Common myeloid progenitor, CD34-positive (primary cell): ENCODE results near the gene SHISAL2A.

ENCODE experiments used
- CTCF ChIA-PET: fragments of 350-600 bp; sonication (Branson Sonifier 250); formaldehyde crosslinking; loops from one replicate; lab custom pipeline; 2021; ENCODE audit warnings: antibody characterized with exemption; lab: Charles Lee
- POLR2A ChIA-PET: fragments of 350-600 bp; sonication (Branson Sonifier 250); formaldehyde crosslinking; loops from one replicate; lab custom pipeline; 2021; ENCODE audit warnings: antibody characterized with exemption; lab: Charles Lee
- DNase-seq, 3 donors: peaks; one replicate each; pipeline versions ENCODE4 v3.0.0 to v3.0.0-alpha.2; 2013
- H3K27ac ChIP-seq, 2 experiments: 1 replicate in 1 of 2; 2 replicates in 1 of 2; pipeline ENCODE4 v1.7.0; 2013; ENCODE audit warnings: inconsistent platforms in 2 of 2, low read length in 2 of 2, mild to moderate bottlenecking in 2 of 2, low read depth in 1 of 2, moderate library complexity in 1 of 2; ENCODE audit not compliant: severe bottlenecking in 2 of 2, insufficient read depth in 1 of 2, poor library complexity in 1 of 2
- H3K27me3 ChIP-seq, 5 experiments: replicated peaks in 2 of 5; 1 replicate in 3 of 5; 2 replicates in 2 of 5; pipeline versions ENCODE4 v1.6.1 to v1.7.0; 2013; ENCODE audit warnings: low read length in 4 of 5, mild to moderate bottlenecking in 2 of 5, moderate library complexity in 2 of 5, inconsistent platforms in 1 of 5; ENCODE audit not compliant: insufficient read depth in 5 of 5, control insufficient read depth in 4 of 5
- H3K36me3 ChIP-seq, 4 experiments: 1 replicate in 2 of 4; 2 replicates in 2 of 4; pipeline versions ENCODE4 v1.6.1 to v1.7.0; 2013; ENCODE audit warnings: low read length in 3 of 4, control low read depth in 1 of 4, mild to moderate bottlenecking in 1 of 4; ENCODE audit not compliant: control insufficient read depth in 4 of 4, insufficient read depth in 4 of 4
- H3K4me1 ChIP-seq, 4 experiments: 1 replicate in 3 of 4; 2 replicates in 1 of 4; pipeline versions ENCODE4 v1.6.1 to v1.7.1; 2013; ENCODE audit warnings: low read length in 3 of 4, mild to moderate bottlenecking in 3 of 4, control low read depth in 1 of 4, inconsistent platforms in 1 of 4, moderate library complexity in 1 of 4; ENCODE audit not compliant: control insufficient read depth in 4 of 4, insufficient read depth in 4 of 4; ENCODE audit errors: control extremely low read depth in 1 of 4
- H3K4me3 ChIP-seq, 7 experiments: 1 replicate in 4 of 7; 2 replicates in 3 of 7; pipeline versions ENCODE4 v1.5.1 to v1.7.0; 2013; ENCODE audit warnings: mild to moderate bottlenecking in 7 of 7, low read length in 6 of 7, moderate library complexity in 6 of 7, inconsistent platforms in 2 of 7, low read depth in 2 of 7, control low read depth in 1 of 7; ENCODE audit not compliant: insufficient read depth in 4 of 7, control insufficient read depth in 1 of 7; ENCODE audit errors: extremely low read depth in 1 of 7
- H3K9me3 ChIP-seq, 5 experiments: 1 replicate in 4 of 5; 2 replicates in 1 of 5; pipeline versions ENCODE4 v1.6.1 to v1.7.1; 2013; ENCODE audit warnings: low read length in 4 of 5, mild to moderate bottlenecking in 2 of 5, inconsistent platforms in 1 of 5, low read depth in 1 of 5, moderate library complexity in 1 of 5; ENCODE audit not compliant: control insufficient read depth in 4 of 5, insufficient read depth in 2 of 5; ENCODE audit errors: control extremely low read depth in 1 of 5
- WGBS: methylation state at CpG from one replicate; pipeline ENCODE4 v1.1.5; 2013; ENCODE audit not compliant: insufficient coverage; 5-methylcytosine and 5-hydroxymethylcytosine counted together

The SHISAL2A gene

GRCh38 chr1:52614671-52615070 is 18.3 kb upstream of the SHISAL2A start:
- Histone ChIP-seq H3K36me3 (peaks cover 0 to 5% (median 0%) of the 10 kb centered on the region in 4 experiments), H3K27me3 (no peaks in the 10 kb centered on the region), H3K9me3 (no peaks in the 10 kb centered on the region), H3K4me3 (no peak overlapping the region), H3K27ac (no peak overlapping the region), H3K4me1 (peaks cover 0 to 2% (median 1%) of the 10 kb centered on the region in 4 experiments)
- WGBS = 97% methylated on average over 4 of the region's 5 CpGs
- no peak for DNase-seq
- ChIA-PET POLR2A (no interaction called here), CTCF (no interaction called here)

GRCh38 chr1:52615489-52616042 is 17.4 kb upstream of the SHISAL2A start:
- POLR2A ChIA-PET = no interaction called here
- CTCF ChIA-PET = no interaction called here
- H3K36me3 ChIP-seq = peaks cover 0 to 2% (median 0%) of the 10 kb centered on the region in 4 experiments

GRCh38 chr1:52621950-52622349 is 11.0 kb upstream of the SHISAL2A start:
- POLR2A ChIA-PET = no interaction called here
- no peaks in the 10 kb centered on the region for H3K4me1 ChIP-seq
- no CpG with 5 or more reads among the region's 2 CpGs for WGBS

More at GRCh38 chr1:52615489-52616042, 17.4 kb upstream of the SHISAL2A start:
- DNase-seq = no peak
- no peaks in the 10 kb centered on the region for H3K27me3 ChIP-seq
- no peak overlapping the region for H3K27ac ChIP-seq
- WGBS = 100% methylated on average over 3 of the region's 5 CpGs
- H3K4me3 ChIP-seq = no peak overlapping the region
- H3K9me3 ChIP-seq = peaks cover 0 to under 1% (median 0%) of the 10 kb centered on the region in 5 experiments
- H3K4me1 ChIP-seq = peaks cover 0 to 2% (median 1%) of the 10 kb centered on the region in 4 experiments

GRCh38 chr1:52623812-52624211 is 9.2 kb upstream of the SHISAL2A start:
- WGBS = 88% methylated on average over 1 of the region's 3 CpGs

More at GRCh38 chr1:52621950-52622349, 11.0 kb upstream of the SHISAL2A start:
- H3K27ac ChIP-seq = no peak overlapping the region
- DNase-seq = no peak
- H3K4me3 ChIP-seq = no peak overlapping the region
- CTCF ChIA-PET = no interaction called here
- peaks cover 0 to 14% (median 3%) of the 10 kb centered on the region in 5 experiments for H3K9me3 ChIP-seq
- H3K36me3 ChIP-seq = no peaks in the 10 kb centered on the region
- H3K27me3 ChIP-seq = no peaks in the 10 kb centered on the region

GRCh38 chr1:52627028-52627427 is 5.9 kb upstream of the SHISAL2A start:
- Histone ChIP-seq H3K27ac (no peak overlapping the region), H3K9me3 (peaks cover 0 to 7% (median 0%) of the 10 kb centered on the region in 5 experiments), H3K4me1 (no peaks in the 10 kb centered on the region), H3K36me3 (no peaks in the 10 kb centered on the region), H3K4me3 (no peak overlapping the region), H3K27me3 (peaks cover 0 to 7% (median 2%) of the 10 kb centered on the region in 5 experiments)
- DNase-seq = no peak
- WGBS = 100% methylated on average over 1 of the region's 2 CpGs
- ChIA-PET POLR2A (interaction anchor here (0.5 kb wide), 1 partner anchor 209 kb away, joined by 3 read pairs; no protein-coding TSS in a partner anchor), CTCF (interaction anchor here (1.0 kb wide), 1 partner anchor 41 kb away, joined by 3 read pairs; no protein-coding TSS in a partner anchor)

More at GRCh38 chr1:52623812-52624211, 9.2 kb upstream of the SHISAL2A start:
- Histone ChIP-seq H3K4me1 (no peaks in the 10 kb centered on the region), H3K27ac (no peak overlapping the region), H3K36me3 (no peaks in the 10 kb centered on the region), H3K4me3 (no peak overlapping the region), H3K9me3 (peaks cover 0 to 14% (median 3%) of the 10 kb centered on the region in 5 experiments), H3K27me3 (no peaks in the 10 kb centered on the region)
- no peak for DNase-seq
- ChIA-PET POLR2A (no interaction called here), CTCF (no interaction called here)

DNA sequence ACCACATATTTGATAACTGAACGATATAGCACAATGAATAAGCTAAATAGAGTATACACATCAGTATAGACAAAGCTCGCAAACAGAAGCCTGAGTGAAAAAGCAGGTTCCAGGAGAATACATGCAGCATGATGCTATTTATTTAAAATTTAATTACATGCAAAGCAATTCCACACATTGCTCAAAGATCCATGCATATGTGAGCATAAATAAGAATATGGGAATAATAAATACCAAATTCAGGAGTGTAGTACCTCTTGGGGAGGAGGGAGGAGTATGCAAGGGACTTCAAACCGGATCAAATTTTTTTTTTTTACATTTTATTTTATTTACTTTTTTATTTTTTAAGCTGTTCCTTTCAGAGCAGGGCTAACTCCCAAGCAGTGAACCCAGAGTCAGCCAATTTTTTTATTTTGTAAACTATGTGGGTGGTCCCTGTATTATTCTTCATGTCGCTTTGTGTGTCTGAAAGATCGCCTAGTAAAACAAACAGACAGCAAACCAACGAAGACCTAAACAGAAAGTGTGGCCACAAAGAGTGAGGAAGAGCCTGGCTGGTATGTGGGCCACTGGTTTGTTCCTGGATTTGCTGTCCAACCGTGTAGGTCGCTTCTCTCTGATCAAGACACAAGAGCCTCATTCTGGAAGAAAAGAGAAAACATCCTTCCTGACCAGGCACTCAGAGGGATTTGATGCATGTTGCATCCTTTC is 4.2 kb upstream of the SHISAL2A start:
- Histone ChIP-seq H3K9me3 (peaks cover 0 to 3% (median 0%) of the 10 kb centered on the region in 5 experiments), H3K4me3 (no peak overlapping the region), H3K4me1 (peaks cover 2 to 11% (median 9%) of the 10 kb centered on the region in 4 experiments), H3K36me3 (no peaks in the 10 kb centered on the region), H3K27me3 (peaks cover 0 to 23% (median 14%) of the 10 kb centered on the region in 5 experiments), H3K27ac (no peak overlapping the region)
- CTCF ChIA-PET = no interaction called here
- WGBS = 96% methylated on average over 5 of the region's 8 CpGs
- no peak for DNase-seq
- POLR2A ChIA-PET = no interaction called here

GRCh38 chr1:52629325-52629643 is 3.7 kb upstream of the SHISAL2A start:
- Histone ChIP-seq H3K27ac (no peak overlapping the region), H3K4me1 (peaks cover 2 to 11% (median 9%) of the 10 kb centered on the region in 4 experiments), H3K4me3 (no peak overlapping the region), H3K36me3 (no peaks in the 10 kb centered on the region), H3K27me3 (peaks cover 0 to 28% (median 18%) of the 10 kb centered on the region in 5 experiments), H3K9me3 (peaks cover 0 to under 1% (median 0%) of the 10 kb centered on the region in 5 experiments)
- ChIA-PET CTCF (no interaction called here), POLR2A (no interaction called here)
- no peak for DNase-seq
- 92% methylated on average over 7 of the region's 7 CpGs for WGBS
